ENCODE data around the gene STXBP6.

DNA sequence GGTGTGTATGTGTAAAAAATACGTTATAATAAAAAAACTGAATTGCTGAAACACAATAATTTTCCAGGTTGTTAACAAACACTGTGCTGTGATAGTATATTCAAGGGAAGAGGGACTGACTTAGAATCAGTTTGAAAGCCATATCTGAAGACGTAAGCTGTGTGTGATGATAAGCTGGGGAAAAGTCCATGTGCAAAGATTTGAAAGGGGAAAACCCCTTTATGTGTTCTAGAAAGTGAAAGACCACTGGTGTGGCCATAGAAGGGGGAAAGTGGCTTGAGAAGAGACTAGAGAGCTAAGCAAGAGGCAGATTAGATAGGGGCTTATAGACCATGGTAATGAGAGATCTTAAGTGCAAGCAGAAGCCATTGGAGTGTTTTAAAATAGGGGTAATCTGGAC lies 220.1 kb downstream of the STXBP6 start:
- TF ChIP-seq, protein P1, sequence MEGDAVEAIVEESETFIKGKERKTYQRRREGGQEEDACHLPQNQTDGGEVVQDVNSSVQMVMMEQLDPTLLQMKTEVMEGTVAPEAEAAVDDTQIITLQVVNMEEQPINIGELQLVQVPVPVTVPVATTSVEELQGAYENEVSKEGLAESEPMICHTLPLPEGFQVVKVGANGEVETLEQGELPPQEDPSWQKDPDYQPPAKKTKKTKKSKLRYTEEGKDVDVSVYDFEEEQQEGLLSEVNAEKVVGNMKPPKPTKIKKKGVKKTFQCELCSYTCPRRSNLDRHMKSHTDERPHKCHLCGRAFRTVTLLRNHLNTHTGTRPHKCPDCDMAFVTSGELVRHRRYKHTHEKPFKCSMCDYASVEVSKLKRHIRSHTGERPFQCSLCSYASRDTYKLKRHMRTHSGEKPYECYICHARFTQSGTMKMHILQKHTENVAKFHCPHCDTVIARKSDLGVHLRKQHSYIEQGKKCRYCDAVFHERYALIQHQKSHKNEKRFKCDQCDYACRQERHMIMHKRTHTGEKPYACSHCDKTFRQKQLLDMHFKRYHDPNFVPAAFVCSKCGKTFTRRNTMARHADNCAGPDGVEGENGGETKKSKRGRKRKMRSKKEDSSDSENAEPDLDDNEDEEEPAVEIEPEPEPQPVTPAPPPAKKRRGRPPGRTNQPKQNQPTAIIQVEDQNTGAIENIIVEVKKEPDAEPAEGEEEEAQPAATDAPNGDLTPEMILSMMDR (IDR thresholded peaks at IDR 0.05; ENCODE audit: low read depth, low read length), result no peak
- TF ChIP-seq EZH2phosphoT487 (IDR thresholded peaks at IDR 0.05; ENCODE audit: low read depth), result no peak
